ENCODE measurements around the gene STOML1. TPM values are rescaled to one million over a fixed set of nuclear protein-coding genes. Genes with fewer than 3 reads are reported as not detected.

Gene STOML1
- total and polyA plus RNA-seq, 2 donors, result 13.0 to 19.1 TPM

GRCh38 chr15:74024687-74025086 is 32.6 kb upstream of the STOML1 start:
- H3K4me1 ChIP-seq (ENCODE audit: control insufficient read depth in 2 of 2, insufficient read depth in 2 of 2, low read length in 2 of 2), result no peaks in the 10 kb centered on the region
- 98% methylated on average over 2 of the region's 2 CpGs for WGBS
- no peaks in the 10 kb centered on the region for H3K9me3 ChIP-seq (ENCODE audit: control insufficient read depth in 2 of 2, insufficient read depth in 1 of 2, low read length in 1 of 2)
- DNase-seq (ENCODE audit: low read depth in 6 of 9, low spot score in 9 of 9), result no peak
- no peaks in the 10 kb centered on the region for H3K27me3 ChIP-seq (ENCODE audit: control insufficient read depth in 2 of 2, insufficient read depth in 1 of 2, low read length in 1 of 2)
- H3K27ac ChIP-seq (ENCODE audit: low read depth in 1 of 2, low read length in 1 of 2), result no peak overlapping the region
- no peak overlapping the region for H3K4me3 ChIP-seq (ENCODE audit: low read length in 2 of 2)
- H3K36me3 ChIP-seq (ENCODE audit: control insufficient read depth in 2 of 2, insufficient read depth in 2 of 2, low read length in 1 of 2), result peaks cover 57 to 58% of the 10 kb centered on the region in 2 donors

- 98% methylated on average over 66 of the region's 66 CpGs for WGBS
- Histone ChIP-seq H3K4me3 (ENCODE audit: low read length in 2 of 2) (no peak overlapping the region), H3K4me1 (ENCODE audit: control insufficient read depth in 2 of 2, insufficient read depth in 2 of 2, low read length in 2 of 2) (no peaks in the 10 kb centered on the region), H3K36me3 (ENCODE audit: control insufficient read depth in 2 of 2, insufficient read depth in 2 of 2, low read length in 1 of 2) (peaks cover 53 to 57% of the 10 kb centered on the region in 2 donors), H3K27ac (ENCODE audit: low read depth in 1 of 2, low read length in 1 of 2) (no peak overlapping the region), H3K9me3 (ENCODE audit: control insufficient read depth in 2 of 2, insufficient read depth in 1 of 2, low read length in 1 of 2) (no peaks in the 10 kb centered on the region), H3K27me3 (ENCODE audit: control insufficient read depth in 2 of 2, insufficient read depth in 1 of 2, low read length in 1 of 2) (no peaks in the 10 kb centered on the region)
- DNase-seq (ENCODE audit: low read depth in 6 of 9, low spot score in 9 of 9), result no peak
Measured at GRCh38 chr15:74022706-74023470, 30.8 kb upstream of the STOML1 start.

- Histone ChIP-seq H3K4me3 (ENCODE audit: low read length in 2 of 2) (no peak overlapping the region), H3K36me3 (ENCODE audit: control insufficient read depth in 2 of 2, insufficient read depth in 2 of 2, low read length in 1 of 2) (peaks cover 30 to 33% of the 10 kb centered on the region in 2 donors), H3K4me1 (ENCODE audit: control insufficient read depth in 2 of 2, insufficient read depth in 2 of 2, low read length in 2 of 2) (no peaks in the 10 kb centered on the region), H3K27me3 (ENCODE audit: control insufficient read depth in 2 of 2, insufficient read depth in 1 of 2, low read length in 1 of 2) (no peaks in the 10 kb centered on the region), H3K9me3 (ENCODE audit: control insufficient read depth in 2 of 2, insufficient read depth in 1 of 2, low read length in 1 of 2) (no peaks in the 10 kb centered on the region), H3K27ac (ENCODE audit: low read depth in 1 of 2, low read length in 1 of 2) (no peak overlapping the region)
- no peak for DNase-seq (ENCODE audit: low read depth in 6 of 9, low spot score in 9 of 9)
- 86% methylated on average over 2 of the region's 2 CpGs for WGBS
Measured at GRCh38 chr15:74019734-74020133, 27.6 kb upstream of the STOML1 start.

- Histone ChIP-seq H3K9me3 (ENCODE audit: control insufficient read depth in 2 of 2, insufficient read depth in 1 of 2, low read length in 1 of 2) (peaks cover 0 to 3% of the 10 kb centered on the region in 2 donors), H3K4me1 (ENCODE audit: control insufficient read depth in 2 of 2, insufficient read depth in 2 of 2, low read length in 2 of 2) (peaks cover 0 to 5% of the 10 kb centered on the region in 2 donors), H3K4me3 (ENCODE audit: low read length in 2 of 2) (no peak overlapping the region), H3K27ac (ENCODE audit: low read depth in 1 of 2, low read length in 1 of 2) (no peak overlapping the region), H3K27me3 (ENCODE audit: control insufficient read depth in 2 of 2, insufficient read depth in 1 of 2, low read length in 1 of 2) (no peaks in the 10 kb centered on the region), H3K36me3 (ENCODE audit: control insufficient read depth in 2 of 2, insufficient read depth in 2 of 2, low read length in 1 of 2) (peaks cover 13 to 18% of the 10 kb centered on the region in 2 donors)
- no peak for DNase-seq (ENCODE audit: low read depth in 6 of 9, low spot score in 9 of 9)
- 96% methylated on average over 2 of the region's 2 CpGs for WGBS
Measured at GRCh38 chr15:74013374-74013894, 21.3 kb upstream of the STOML1 start.

GRCh38 chr15:74011610-74012009 is 19.5 kb upstream of the STOML1 start:
- Histone ChIP-seq H3K27me3 (ENCODE audit: control insufficient read depth in 2 of 2, insufficient read depth in 1 of 2, low read length in 1 of 2) (no peaks in the 10 kb centered on the region), H3K36me3 (ENCODE audit: control insufficient read depth in 2 of 2, insufficient read depth in 2 of 2, low read length in 1 of 2) (peaks cover 28 to 29% of the 10 kb centered on the region in 2 donors), H3K27ac (ENCODE audit: low read depth in 1 of 2, low read length in 1 of 2) (no peak overlapping the region), H3K9me3 (ENCODE audit: control insufficient read depth in 2 of 2, insufficient read depth in 1 of 2, low read length in 1 of 2) (peaks cover 0 to 3% of the 10 kb centered on the region in 2 donors), H3K4me1 (ENCODE audit: control insufficient read depth in 2 of 2, insufficient read depth in 2 of 2, low read length in 2 of 2) (peaks cover 14 to 20% of the 10 kb centered on the region in 2 donors), H3K4me3 (ENCODE audit: low read length in 2 of 2) (no peak overlapping the region)
- WGBS, result 47% methylated on average over 2 of the region's 2 CpGs
- no peak for DNase-seq (ENCODE audit: low read depth in 6 of 9, low spot score in 9 of 9)

- Histone ChIP-seq H3K27me3 (ENCODE audit: control insufficient read depth in 2 of 2, insufficient read depth in 1 of 2, low read length in 1 of 2) (no peaks in the 10 kb centered on the region), H3K4me3 (ENCODE audit: low read length in 2 of 2) (no peak overlapping the region), H3K4me1 (ENCODE audit: control insufficient read depth in 2 of 2, insufficient read depth in 2 of 2, low read length in 2 of 2) (peaks cover 16 to 21% of the 10 kb centered on the region in 2 donors), H3K36me3 (ENCODE audit: control insufficient read depth in 2 of 2, insufficient read depth in 2 of 2, low read length in 1 of 2) (peaks cover 31 to 34% of the 10 kb centered on the region in 2 donors), H3K27ac (ENCODE audit: low read depth in 1 of 2, low read length in 1 of 2) (no peak overlapping the region), H3K9me3 (ENCODE audit: control insufficient read depth in 2 of 2, insufficient read depth in 1 of 2, low read length in 1 of 2) (peaks cover 0 to 3% of the 10 kb centered on the region in 2 donors)
- 89% methylated on average over 2 of the region's 2 CpGs for WGBS
- no peak for DNase-seq (ENCODE audit: low read depth in 6 of 9, low spot score in 9 of 9)
Measured at GRCh38 chr15:74010929-74011540, 18.9 kb upstream of the STOML1 start.

GRCh38 chr15:74008901-74009300 is 16.8 kb upstream of the STOML1 start:
- DNase-seq (ENCODE audit: low read depth in 6 of 9, low spot score in 9 of 9), result no peak
- Histone ChIP-seq H3K4me3 (ENCODE audit: low read length in 2 of 2) (no peak overlapping the region), H3K4me1 (ENCODE audit: control insufficient read depth in 2 of 2, insufficient read depth in 2 of 2, low read length in 2 of 2) (peaks cover 16 to 21% of the 10 kb centered on the region in 2 donors), H3K27ac (ENCODE audit: low read depth in 1 of 2, low read length in 1 of 2) (peak overlapping the region in 1 of 2 donors; percentile 13), H3K36me3 (ENCODE audit: control insufficient read depth in 2 of 2, insufficient read depth in 2 of 2, low read length in 1 of 2) (peaks cover 35 to 50% of the 10 kb centered on the region in 2 donors), H3K9me3 (ENCODE audit: control insufficient read depth in 2 of 2, insufficient read depth in 1 of 2, low read length in 1 of 2) (peaks cover 0 to 3% of the 10 kb centered on the region in 2 donors), H3K27me3 (ENCODE audit: control insufficient read depth in 2 of 2, insufficient read depth in 1 of 2, low read length in 1 of 2) (no peaks in the 10 kb centered on the region)
- WGBS, result 93% methylated on average over 3 of the region's 3 CpGs

- H3K9me3 ChIP-seq (ENCODE audit: control insufficient read depth in 2 of 2, insufficient read depth in 1 of 2, low read length in 1 of 2), result peaks cover 0 to 5% of the 10 kb centered on the region in 2 donors
- no peaks in the 10 kb centered on the region for H3K27me3 ChIP-seq (ENCODE audit: control insufficient read depth in 2 of 2, insufficient read depth in 1 of 2, low read length in 1 of 2)
- peaks cover 35 to 50% of the 10 kb centered on the region in 2 donors for H3K36me3 ChIP-seq (ENCODE audit: control insufficient read depth in 2 of 2, insufficient read depth in 2 of 2, low read length in 1 of 2)
- no peak overlapping the region for H3K4me3 ChIP-seq (ENCODE audit: low read length in 2 of 2)
- peaks cover 16 to 21% of the 10 kb centered on the region in 2 donors for H3K4me1 ChIP-seq (ENCODE audit: control insufficient read depth in 2 of 2, insufficient read depth in 2 of 2, low read length in 2 of 2)
- 34% methylated on average over 5 of the region's 5 CpGs for WGBS
- peak in 1 of 9 donors; percentile 55 for DNase-seq (ENCODE audit: low read depth in 6 of 9, low spot score in 9 of 9)
- peak overlapping the region; percentile 65 to 83 for H3K27ac ChIP-seq (ENCODE audit: low read depth in 1 of 2, low read length in 1 of 2)
Measured at GRCh38 chr15:74007820-74008371, 15.8 kb upstream of the STOML1 start.

Measured in thymus (tissue), 11 donors.